Spleen (tissue), 7 donors: ENCODE data around the gene GGACT.
"Not testable (repeated sequence)": the region's sequence is repeated elsewhere in the genome, so short reads cannot be mapped to it uniquely, and the experiment has no call there.

Source experiments
- CTCF ChIP-seq, 11 experiments: fragments of 200-600 bp in 7 of 11; fragments of 450-650 bp in 4 of 11; sonication (generic) in 4 of 11; IDR thresholded peaks in 8 of 11; conservative IDR thresholded peaks in 3 of 11; 1 replicate in 7 of 11; 2 replicates in 4 of 11; pipeline versions ENCODE4 v1.4.0 to v1.8.0; 2016 to 2021; ENCODE audit warnings: antibody characterized with exemption in 11 of 11, inconsistent platforms in 4 of 11, mild to moderate bottlenecking in 1 of 11
- POLR2AphosphoS5 ChIP-seq, 3 donors: sonication (generic); formaldehyde crosslinking; IDR thresholded peaks; one replicate each; pipeline ENCODE4 v1.5.1; 2017; ENCODE audit warnings: antibody characterized with exemption in 3 of 3
- donor health status: DM: no; HTN: no; CAD: no; lungs with moderate emphysema.
- donor health status: DM: no; HTN: no; CAD: no.
- donor health status: DM: no; HTN: no; CAD: no.

GRCh38 chr13:100618897-100619296 is 30.3 kb upstream of the GGACT start:
- TF ChIP-seq POLR2AphosphoS5 (IDR thresholded peaks at IDR 0.05); CTCF (IDR thresholded peaks at IDR 0.05 in 8 of 11, conservative IDR thresholded peaks at IDR 0.05 in 3 of 11): not testable (repeated sequence)
